G401 (cell line): ENCODE data around the gene PTPRM. TPM values are rescaled to one million over a fixed set of nuclear protein-coding genes. Genes with fewer than 3 reads are reported as not detected.

Experiments
- DNase-seq: peaks from one replicate; pipeline ENCODE4 v3.0.0-alpha.2; 2015; ENCODE audit warnings: low spot score
- in situ Hi-C: cut with HindIII; loops from 2 replicates; pipeline ENCODE4 v1.10.0; 2016; ENCODE audit warnings: low sequenced_read_pairs, mixed read lengths
- total RNA-seq: library from RNA; depleted of rRNA; stranded (reverse); fragments of >200 nt; shearing (Covaris generic); gene quantifications from 2 replicates; pipeline ENCODE4 v1.2.3, GENCODE V29; 2014

The PTPRM gene
- total RNA-seq, 1 experiment from 2014 or later, result not detected

DNA sequence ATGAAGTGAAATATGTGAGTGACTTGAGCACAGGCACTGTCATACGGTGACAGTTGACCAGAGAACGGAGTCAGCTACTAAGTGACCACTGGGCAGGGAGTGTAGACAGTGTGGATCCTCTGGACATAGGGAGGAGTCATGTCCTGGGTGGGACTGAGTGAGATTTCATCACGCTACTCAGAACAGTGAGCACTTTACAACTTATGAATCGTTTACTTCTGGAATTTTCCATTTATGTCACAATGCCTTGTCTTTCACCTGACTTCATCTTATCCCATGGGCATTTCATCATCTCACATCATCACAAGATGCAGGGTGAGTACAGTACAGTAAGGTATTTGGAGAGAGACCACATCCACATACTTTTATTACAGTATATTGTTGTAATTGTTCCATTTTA, 29.0 kb downstream of the PTPRM start:
- in situ Hi-C loops, result no loop called here
- no peak for DNase-seq

DNA sequence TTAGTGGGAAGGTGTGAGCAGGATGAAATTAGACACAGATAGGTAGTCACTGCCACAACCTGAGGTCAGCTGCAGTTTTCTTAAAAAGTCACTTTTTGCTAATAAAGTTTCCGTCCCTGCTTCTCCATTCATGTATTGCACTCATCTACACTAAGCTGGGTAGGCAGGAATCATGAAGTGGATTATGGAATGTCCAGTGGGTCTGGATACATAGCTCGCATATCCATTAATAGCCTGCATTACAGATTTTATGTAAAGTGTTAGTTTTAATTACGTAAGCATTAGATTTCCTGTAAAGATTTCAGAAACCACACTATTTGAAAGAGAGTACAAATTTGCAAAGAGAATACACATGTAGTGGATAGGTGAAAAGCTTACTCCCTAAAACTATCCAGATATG, 30.4 kb downstream of the PTPRM start:
- DNase-seq, result no peak
- in situ Hi-C loops, result no loop called here

DNA sequence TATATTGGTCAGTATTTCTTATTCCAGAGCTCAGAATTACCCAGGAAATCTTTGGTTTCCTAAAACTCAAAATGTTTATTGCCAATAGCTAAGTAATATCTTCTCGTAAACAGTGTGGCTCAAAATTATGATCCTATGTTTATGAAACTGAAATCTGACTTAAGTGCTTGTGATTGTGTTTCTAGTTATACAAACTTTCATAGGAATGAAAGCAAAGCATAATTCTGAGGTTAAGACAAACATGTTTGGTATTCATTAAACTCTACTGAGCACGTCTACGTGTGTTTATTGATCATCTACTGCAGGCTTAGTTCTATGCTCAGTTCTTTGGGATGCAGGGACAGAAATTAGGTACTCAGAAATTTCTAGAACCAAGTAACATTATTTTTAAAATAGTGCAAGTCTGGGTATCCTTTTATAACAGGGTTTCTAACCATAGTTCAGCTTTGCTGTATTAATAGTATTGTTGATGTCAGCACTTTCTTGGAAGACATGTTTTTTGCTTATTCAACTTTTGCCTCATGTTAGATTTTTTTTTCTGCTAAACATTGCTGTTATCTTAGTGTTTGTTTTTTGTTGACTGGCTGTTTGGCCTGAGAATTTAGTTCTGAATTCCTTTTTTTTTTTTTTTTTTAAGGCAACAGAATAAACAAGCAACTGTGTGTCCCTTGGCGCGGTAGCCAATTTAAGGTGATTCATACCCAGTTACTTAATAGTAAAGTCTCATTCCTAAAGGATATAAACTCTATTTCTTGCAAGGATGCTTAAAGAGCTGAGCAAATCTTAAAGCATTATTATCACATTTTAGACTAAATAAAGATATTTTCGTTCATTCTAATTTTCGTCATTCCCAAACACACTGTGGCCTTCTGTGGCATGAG, 31.3 kb downstream of the PTPRM start:
- in situ Hi-C loops, result no loop called here
- no peak for DNase-seq

DNA sequence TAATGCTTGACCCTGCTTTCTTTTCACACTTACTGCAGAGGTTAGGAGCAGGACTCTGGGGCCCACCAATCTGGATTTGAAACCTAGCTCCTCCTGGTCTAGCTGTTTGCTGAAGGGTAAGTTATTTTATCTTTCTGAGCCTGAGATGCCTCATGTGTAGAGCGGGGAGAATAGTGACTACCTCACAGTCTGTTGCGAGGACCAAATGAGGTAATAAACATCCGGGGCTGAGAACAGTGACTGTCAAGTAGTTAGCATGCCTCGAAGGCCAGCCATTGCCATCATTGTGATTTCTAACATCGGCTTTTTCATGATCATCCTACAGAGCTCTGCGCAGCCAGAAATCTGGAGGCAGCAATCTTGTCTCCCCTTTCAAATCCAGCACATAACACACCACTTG, 32.9 kb downstream of the PTPRM start:
- in situ Hi-C loops, result no loop called here
- DNase-seq, result no peak

DNA sequence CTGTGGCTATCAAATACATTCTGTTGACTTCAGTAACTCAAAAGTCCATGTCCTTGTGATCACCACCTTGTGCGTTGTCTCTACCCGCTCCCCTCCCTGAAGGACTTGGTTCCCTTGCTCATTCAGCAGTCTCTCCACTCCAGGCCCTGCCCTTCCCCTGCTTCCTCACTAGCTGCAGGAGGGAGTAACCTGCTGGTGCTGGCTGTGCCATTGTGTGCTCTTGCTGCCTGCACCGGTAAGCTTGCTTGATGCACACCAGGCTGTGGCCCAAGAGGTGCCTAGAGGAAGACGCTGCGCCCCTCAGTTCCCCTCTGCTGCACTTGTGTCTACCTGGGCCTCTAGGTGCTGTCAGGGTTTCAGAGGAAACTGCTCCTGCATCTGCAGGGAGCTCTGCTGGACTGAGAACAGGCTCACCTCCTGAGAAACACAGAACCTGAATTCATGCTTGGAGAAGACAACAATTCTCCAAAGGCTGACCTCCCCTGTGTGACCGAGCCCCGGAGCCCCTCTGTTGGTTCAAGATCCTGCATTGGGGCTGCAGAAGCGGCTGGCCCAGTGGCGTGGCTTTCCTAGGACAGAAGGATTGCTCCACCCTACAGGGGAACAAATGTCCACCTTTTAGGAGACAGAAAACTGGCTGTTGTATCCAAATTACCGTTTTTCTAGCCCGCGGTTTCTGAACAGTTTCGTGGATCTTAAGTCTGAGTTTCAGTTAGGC, 33.6 kb downstream of the PTPRM start:
- DNase-seq, result no peak
- in situ Hi-C loops, result no loop called here

DNA sequence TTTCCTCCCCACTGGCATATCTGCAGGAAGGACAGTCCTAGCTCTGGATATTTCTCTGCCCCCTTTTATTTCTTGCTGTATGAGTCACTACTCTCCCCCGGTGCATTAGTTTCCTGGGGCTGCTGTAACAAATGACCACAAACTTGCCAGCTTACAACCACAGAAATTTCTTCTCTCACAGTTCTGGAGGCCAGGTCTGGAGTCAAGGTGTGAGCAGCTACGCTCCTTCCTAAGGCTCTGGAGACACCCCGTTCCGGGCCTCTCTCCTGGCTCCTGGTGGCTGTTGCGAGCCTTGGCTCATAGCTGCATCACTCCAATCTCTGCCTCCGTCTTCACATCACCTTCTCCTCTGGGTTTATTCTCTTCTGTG, 34.1 kb downstream of the PTPRM start:
- in situ Hi-C loops, result no loop called here
- DNase-seq, result no peak

DNA sequence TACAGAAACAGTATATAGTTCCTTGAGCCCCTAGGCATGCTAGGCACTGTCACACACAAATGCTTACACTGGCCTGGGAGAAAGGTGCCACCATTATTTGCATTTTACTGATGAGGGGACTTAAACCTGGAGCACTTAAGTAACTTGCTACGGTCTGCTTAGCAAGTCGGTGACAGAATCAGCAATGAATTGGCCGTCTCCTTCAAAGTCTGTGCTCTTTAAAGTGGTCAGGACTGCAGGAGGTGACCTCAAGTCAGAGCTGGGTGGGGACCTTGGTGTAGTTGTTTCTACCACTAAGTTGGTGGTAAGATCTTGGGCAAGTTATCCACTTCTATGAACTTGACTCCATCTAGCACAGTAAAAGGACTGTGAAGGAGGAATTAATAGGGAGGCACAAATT, 34.8 kb downstream of the PTPRM start:
- in situ Hi-C loops, result no loop called here
- DNase-seq, result no peak

DNA sequence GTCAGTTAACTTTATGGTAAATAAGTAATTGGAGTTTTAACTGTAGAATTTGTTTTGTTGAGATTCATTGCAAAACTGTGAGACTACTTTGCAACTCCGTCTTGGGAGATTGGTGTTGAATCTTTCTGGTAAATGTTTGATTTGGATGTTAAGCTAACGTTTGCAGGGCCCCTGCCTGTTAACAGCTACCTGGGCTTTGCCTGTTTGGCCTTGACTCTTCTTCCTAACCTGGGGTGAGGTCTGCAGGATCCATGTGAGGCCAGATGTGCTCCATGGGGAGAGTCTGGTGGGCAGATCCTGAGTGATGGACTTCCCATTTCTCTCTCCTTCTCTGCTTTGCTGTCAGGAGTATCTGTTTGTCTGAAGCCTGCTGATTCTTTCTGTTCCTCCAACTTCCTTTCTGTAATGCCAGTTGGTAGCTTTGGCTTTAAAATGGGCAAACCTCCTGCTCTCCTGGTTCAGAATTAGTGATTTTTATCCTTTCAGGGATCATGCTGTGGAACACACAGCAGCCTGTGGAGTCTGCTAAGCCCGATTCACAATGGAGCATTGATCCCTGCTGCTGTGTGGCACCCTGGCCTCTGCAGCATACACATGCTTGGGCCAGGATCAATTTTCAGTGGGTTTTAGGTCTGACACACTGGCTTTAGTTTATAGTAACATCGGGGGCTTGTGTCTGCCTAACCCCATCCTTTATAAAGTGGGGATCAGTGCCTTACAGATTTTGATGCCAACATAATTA, 36.3 kb downstream of the PTPRM start:
- no peak for DNase-seq
- in situ Hi-C loops, result no loop called here

DNA sequence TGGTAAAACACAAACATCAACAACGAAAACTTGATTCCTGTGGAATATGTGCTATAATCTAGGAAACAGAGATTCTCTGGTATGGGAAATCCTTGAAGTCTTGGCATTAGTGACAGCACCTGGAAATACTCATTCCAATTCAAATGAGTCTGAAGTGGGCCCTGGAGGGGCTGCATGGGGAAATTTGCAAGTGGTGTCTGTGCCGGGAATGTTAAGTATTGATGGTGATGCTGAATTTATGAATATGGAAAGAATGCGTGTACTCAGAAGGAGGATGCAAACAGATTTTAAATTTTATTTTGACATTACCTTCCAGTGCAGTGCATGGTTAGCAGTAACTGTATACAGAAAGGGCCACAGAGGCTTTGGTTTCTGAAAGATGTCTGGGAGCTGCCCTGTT, 37.2 kb downstream of the PTPRM start:
- in situ Hi-C loops, result no loop called here
- DNase-seq, result no peak

DNA sequence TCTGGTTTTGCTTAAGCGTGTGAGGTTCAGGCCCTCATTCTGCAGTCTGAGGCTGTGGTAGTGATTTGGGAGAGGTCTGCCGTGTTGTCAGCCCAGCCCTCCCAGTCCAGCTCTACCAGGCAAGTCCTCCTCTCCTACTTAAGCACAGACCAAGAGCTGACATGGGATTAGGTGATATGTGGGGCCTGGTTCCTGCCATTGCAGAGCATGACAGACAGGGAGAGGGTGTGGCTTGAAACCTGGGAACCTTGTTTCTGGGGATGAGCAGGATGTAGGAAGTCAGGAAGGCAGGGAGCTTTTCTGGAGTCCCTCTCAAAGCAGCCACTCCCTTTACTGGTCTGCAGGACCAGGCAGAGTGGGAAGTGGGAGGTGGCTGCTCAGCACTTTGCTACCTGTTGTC, 38.6 kb downstream of the PTPRM start:
- in situ Hi-C loops, result no loop called here

DNA sequence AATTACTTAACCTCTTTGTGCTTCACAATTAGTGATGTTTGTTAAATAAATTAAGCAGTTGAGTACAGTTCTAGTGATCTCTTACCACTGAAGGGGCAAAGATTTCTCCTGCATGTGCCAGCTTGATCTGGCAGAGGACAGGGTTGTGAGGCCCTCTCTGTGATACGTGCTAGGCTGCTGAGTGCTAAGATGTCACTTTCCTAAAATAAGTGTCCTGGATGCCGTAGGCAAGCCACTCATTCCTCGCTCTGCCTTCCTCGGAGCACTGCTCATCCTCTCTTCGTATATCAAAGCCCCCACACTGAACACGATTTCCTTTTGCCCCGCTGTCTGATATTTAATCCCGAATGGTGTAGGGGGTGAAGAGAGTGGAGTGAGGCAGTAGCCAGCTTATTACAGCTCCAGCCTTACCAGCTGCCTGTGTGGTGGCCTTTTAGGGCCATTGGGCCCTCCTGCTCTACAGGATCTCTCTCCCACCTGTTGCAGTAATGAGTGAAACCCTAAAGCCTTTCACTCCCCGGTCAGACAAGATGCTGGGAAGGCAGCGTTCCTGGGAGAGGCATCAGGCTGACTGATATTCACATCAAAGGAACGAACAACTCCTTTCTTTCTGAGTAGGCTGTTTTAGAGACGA, 40.5 kb downstream of the PTPRM start:
- no peak for DNase-seq
- in situ Hi-C loops, result no loop called here

More for the DNA sequence above, 38.6 kb downstream of the PTPRM start:
- no peak for DNase-seq

DNA sequence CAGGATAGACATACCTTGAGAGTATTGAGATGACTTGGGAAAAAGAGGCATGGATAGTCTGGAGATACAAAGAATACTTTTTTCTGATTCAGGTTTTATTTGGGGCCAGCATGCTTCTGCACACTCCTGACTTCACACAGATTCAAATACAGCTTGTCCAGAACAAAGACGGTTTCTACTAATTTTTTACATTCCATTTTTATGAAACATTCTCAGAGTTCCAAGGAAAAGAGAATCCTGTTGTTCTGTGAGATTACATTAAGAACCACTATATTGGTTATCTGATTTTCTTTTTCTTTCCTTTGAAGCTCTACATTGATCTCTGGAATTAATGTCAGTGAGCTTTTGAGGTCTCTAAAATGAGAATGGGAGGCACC, 41.0 kb downstream of the PTPRM start:
- DNase-seq, result no peak
- in situ Hi-C loops, result no loop called here

DNA sequence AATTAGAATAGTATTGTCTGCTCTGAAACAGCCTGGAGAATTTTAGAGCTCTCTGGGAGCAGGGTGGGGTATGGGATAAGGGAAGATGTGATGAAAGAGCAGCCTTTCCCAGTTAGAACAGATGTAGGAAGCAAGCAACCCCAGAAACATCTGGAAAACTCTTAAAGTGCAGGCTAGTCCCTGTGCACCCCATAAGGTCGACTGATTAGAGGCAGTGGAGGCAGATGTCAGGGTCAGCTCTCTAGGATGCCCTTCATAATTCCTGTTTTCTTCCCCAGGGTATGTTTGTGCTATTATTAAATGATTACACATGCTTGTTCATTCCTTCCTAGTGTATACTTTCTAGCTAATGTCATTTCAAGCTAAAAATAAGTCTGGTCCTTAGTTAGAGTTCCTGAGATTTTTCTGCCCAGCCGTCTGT, 41.7 kb downstream of the PTPRM start:
- no peak for DNase-seq
- in situ Hi-C loops, result no loop called here

DNA sequence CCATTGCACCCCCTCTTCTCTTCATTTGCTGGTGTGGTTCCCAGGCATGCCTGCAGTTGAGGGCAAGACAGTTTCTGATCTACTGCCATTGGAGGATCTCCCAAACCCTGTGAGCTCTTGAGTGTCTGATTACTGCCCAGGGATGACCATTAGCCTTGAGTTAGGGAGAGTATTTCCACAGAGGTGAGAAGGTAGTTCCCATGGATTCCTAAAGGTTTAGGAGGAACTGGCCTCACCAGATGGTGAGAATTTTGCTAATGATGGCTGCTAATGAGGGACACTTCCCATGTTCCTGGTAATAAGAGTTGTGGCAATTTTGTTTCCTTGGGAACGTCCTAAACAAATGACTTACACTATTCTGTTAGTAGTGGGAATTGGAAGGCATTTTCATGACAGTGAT, 42.5 kb downstream of the PTPRM start:
- in situ Hi-C loops, result no loop called here

DNA sequence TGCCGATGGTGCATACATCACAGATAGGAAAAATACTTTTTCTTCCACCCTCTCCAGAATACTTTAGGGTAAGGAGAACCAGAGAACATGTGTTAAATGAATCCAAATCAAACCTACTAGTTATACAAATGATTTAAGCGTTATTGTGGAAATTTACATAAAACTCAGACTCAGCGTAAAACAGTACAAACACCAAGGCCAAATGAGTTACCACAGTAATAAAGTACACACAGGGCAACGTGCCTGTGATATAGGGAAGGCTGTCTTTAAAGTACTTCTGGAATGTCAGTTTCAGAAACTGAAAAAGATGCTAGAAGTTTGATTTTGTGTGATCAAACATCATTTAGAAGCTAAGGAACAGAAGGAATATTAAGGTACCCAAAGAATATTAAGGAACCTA, 46.9 kb downstream of the PTPRM start:
- in situ Hi-C loops, result no loop called here

More for the DNA sequence above, 42.5 kb downstream of the PTPRM start:
- no peak for DNase-seq

DNA sequence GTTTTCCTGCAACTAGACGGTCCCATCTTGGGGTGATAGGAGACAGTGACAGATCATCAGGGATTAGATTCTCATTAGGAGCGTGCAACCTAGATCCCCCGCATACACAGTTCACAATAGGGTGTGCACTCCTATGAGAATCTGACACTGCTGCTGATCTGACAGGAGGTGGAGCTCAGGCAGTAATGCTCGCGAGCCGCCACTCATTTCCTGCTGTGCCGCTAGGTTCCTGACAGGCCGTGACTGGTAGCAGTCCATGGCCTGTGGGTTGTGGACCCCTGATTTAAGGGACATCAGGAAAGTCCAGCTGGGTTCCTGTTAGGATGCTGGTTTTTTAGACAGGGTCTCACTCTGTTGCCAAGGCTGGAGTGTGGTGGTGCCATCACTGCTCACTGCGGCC, 48.7 kb downstream of the PTPRM start:
- in situ Hi-C loops, result no loop called here
- no peak for DNase-seq

More for the DNA sequence above, 46.9 kb downstream of the PTPRM start:
- no peak for DNase-seq

DNA sequence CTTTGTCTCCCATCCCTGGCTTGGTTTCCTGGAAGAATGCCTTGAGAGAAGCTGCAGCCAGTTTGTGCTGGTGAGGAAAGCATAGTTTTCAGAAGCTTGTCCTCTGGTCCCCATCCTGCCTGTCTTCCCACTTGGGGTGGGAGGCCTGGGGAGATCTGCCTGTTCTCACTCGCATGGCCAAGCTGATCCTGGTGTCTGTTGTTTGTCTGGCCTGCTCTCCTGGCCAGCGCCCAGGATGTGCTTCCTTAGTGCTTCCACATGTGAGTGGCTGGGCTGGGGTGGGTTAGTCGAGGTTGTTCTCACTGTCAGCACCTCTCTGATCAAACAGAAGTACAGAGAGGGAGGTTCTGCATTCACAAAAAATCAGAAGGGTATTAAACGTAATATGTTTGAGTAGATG, 49.5 kb downstream of the PTPRM start:
- DNase-seq, result no peak
- in situ Hi-C loops, result no loop called here

DNA sequence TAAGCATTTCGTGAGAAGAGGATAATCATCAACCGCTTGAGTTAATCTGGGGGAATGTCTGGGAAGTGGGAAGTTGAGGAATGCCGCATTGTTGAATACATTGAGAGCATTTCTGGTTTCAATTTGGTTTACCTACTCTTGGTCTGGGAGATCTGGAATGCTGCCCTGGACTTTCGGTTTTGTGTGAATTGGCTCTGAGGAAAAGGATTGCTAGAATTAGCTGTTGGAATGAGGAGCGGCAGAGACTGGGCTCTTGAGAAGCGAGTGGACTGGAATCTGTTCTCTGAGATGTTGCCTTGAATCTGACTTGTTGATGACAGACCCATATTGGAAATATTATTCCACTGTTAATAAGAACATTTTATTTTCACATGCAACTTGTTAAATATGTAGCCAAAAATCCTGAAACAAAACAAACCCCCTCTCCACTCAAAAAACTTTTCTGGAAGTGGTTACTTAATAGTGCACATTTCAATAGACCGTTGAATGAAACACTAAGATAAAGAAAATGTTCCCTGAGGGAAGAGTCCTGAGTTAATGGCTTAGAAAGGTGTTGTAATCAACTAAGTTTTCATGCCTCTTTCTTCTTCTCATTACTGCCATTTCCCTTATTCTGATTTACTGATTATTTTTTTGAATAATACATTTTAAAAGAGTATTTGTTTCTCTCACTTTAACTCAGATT, 50.8 kb downstream of the PTPRM start:
- no peak for DNase-seq
- in situ Hi-C loops, result no loop called here

DNA sequence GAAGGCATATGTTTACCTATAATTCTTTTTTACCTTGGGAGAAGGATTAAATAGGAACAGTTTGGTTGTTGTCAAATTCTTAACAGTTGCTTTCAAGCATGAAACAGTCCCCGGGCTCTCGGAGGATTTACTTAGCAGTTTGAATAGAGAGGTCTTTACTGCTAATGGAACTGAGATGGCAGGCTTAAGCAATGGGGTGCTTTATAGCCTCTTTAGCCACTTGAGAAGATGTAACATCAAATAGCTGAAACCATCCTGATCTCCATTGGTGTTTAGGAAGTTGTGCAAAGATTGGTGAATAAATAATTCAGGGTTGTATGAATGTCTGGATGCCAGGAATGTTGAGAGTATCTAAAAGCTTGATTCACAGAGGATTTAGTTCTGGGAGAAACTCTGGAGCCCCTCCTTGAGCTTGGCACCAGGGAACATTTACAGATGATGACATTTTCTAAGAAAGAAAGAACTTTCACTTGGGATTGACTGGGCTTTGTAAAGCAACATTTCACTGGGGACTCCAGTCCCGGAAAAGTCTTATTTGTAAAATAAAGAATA, 51.9 kb downstream of the PTPRM start:
- in situ Hi-C loops, result no loop called here
- DNase-seq, result no peak
